HG02610 (cell line): ENCODE measurements around the gene TATDN2.

ENCODE experiments used
- ATAC-seq: cut with Tn5 transposase; IDR thresholded peaks from one replicate; pipeline ENCODE4 v1.9.1; 2021; ENCODE audit warnings: mild to moderate bottlenecking, moderate library complexity; ENCODE audit not compliant: unreplicated experiment

Gene TATDN2, protein sequence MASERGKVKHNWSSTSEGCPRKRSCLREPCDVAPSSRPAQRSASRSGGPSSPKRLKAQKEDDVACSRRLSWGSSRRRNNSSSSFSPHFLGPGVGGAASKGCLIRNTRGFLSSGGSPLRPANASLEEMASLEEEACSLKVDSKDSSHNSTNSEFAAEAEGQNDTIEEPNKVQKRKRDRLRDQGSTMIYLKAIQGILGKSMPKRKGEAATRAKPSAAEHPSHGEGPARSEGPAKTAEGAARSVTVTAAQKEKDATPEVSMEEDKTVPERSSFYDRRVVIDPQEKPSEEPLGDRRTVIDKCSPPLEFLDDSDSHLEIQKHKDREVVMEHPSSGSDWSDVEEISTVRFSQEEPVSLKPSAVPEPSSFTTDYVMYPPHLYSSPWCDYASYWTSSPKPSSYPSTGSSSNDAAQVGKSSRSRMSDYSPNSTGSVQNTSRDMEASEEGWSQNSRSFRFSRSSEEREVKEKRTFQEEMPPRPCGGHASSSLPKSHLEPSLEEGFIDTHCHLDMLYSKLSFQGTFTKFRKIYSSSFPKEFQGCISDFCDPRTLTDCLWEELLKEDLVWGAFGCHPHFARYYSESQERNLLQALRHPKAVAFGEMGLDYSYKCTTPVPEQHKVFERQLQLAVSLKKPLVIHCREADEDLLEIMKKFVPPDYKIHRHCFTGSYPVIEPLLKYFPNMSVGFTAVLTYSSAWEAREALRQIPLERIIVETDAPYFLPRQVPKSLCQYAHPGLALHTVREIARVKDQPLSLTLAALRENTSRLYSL

DNA sequence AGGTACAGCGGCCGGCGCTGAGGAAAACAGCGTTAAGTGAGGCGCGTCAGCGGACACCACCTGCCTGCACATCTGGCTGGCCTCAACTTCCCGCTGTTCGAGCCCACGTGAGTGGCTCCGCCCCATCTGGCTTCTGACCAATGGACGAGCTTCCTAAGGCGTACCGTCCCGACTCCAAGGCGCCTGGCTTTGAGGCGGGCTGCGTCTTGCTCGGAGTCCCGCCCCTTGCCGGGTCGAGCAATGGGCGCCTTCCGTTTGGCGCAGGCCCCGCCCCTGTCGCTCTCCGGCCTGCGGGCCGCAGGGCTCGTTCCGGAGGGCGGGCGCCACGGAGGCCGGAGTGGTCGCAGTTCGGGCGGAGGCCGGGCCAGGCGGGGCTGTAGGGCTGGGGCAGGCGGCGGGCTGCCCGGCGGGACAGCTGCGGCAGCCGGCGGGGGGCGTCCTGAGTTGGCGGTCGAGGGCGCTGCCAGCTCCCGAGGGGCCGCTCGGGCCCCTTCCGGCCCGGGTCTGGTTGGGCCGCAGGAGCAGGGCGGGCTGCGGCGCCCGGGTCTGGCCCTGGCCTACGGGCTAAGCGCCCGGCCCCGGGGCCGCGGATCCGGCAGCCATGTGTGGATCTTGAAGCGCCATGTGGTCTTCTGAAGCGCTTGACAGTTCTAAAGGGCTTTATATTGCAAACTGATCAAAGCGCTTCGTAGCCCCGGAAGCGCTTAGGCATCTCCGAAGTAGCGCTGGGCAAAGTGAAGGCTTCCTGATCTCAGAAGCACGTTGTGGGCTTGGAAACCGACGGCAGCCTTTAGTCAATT, at the start of gene TATDN2:
TSS of gene TATDN2 (plus strand) at position 276 of the 800 bp plus-strand sequence. CDS start 742 bp downstream, outside the sequence.
- ATAC-seq = peak; percentile 95

DNA sequence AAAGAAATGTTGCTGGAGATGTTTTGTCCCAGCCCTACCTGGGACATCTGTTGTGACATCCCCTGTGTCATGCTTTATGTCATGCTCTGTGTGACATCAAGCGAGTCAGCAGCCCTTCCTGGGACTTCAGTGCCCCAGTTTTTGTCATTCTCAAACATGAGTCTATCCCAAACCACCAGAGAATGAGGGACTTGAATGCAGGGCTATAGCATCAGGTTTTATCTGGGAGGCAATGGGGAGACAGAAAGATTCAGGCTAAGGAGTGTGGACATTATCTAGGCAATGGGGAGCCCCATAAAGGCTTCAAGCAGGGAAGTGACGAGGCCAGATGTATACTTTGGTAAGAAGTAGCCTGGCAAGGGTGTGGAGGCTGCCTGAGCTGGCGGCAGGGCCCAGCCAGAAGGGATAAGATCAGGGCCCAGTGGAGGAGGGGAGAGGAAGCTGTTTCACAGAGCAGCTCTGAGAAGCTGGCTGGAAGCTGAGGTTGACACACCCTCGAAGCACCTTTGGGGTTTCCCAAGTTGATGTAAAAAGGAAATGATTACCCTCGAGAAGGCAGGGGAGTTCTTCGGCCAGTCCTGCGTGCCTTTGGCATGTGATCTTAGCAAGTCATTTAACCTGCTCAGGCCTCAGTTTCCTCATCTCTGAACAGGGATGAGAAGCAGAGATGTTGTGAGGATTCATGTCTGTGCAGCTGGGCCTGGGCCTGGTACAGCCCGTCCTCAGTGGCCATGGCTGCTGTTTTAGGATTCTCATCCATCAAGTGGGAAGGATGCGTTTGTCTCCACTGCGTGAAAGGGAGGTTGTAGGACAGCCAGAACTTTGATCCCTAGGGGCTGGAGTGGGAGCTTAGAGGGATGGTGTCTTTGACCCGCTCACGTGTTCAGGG, 49.3 kb upstream of the TATDN2 start:
- ATAC-seq = peak; percentile 76

DNA sequence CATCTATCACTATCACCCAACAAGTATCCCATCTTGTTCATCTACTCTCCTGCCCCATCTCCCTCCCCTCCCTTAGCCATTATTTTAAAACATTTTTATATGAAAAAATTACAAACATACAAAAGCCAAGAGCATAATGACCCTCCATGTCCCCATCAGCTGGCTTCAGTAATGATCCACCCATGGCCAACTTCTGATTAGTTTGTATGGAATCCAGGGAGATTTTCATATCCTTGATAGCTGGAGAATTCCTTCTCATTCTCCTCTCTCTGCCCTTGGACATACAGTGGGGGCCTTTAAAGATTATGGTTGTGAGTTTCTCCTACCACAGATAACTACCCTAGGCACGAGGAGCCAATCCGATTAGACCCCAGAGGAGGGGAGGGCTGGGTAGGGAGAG, 43.3 kb upstream of the TATDN2 start:
- no peak for ATAC-seq

DNA sequence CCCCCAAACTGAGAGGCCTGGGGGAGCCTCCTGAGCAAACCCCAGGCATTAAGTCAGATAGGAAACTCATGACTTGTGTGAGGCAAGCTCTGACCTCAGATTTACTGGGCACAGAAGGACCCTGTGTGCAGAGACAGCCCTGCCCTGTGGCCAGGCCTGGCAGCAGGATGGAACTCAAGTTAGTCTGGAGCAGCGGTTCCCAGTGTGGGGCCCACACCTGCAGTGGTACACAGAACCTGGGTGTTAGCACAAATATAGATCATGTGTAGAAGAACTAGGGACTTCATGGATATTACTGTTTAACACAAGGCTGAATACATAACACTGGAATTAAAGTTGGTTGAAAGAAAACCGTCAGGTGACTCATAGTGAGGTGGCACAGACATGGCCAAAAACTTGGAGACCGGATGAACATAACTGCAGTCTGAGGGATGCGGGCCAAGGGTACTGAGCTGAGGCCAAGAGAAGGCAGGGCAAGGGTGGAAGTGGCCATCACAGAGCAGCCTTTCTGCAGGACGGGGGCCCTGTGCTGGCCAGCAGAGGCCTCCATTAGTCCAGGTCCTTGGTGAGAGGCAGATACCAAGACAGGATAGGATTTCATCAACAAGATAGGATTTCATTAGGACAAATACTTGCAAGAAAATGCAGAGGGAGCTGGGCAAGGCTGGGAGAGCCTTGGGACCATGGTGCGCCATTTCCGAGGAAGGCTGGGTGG, 42.7 kb upstream of the TATDN2 start:
- ATAC-seq = no peak

DNA sequence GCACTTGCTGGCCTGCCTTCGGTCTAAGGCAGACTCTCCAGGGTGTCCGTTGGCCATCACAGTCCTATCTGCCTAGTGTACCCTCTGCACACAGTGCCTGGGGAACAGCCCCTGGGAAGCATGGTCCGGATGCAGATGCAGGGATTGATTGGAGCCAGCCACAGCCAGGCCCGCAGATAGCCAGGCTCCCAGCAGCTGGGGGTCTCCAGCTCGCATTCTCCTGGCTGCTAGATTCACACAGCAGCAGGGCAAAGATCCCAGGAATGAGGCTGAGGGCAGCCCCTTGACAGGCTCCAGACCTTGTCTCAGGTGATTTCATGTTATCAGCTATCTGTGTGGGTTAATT, 42.1 kb upstream of the TATDN2 start:
- ATAC-seq = no peak

DNA sequence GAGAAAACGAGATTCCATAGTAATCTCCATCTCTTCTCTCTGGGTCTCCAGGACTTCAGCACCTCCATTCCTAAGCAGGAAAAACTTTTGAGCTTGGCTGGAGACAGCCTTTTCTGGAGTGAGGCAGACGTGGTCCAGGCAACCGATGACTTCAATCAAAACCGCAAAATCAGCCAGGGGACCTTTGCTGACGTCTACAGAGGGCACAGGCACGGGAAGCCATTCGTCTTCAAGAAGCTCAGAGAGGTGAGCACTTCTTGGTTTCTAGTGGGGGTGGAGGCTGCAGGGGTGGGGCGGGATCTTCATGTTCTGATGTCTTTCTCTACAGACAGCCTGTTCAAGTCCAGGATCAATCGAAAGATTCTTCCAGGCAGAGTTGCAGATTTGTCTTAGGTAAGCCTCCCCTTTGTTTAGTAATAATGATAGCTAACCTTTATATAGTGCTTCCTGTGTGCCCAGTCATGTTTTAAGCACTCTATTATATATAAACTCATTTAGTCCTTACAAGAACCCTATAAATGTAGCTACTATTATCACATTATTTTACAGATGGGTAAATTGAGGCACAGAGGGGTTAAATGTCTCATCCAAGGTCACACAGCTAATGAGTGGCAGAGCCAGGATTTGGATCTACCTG, 35.0 kb upstream of the TATDN2 start:
- ATAC-seq = no peak

DNA sequence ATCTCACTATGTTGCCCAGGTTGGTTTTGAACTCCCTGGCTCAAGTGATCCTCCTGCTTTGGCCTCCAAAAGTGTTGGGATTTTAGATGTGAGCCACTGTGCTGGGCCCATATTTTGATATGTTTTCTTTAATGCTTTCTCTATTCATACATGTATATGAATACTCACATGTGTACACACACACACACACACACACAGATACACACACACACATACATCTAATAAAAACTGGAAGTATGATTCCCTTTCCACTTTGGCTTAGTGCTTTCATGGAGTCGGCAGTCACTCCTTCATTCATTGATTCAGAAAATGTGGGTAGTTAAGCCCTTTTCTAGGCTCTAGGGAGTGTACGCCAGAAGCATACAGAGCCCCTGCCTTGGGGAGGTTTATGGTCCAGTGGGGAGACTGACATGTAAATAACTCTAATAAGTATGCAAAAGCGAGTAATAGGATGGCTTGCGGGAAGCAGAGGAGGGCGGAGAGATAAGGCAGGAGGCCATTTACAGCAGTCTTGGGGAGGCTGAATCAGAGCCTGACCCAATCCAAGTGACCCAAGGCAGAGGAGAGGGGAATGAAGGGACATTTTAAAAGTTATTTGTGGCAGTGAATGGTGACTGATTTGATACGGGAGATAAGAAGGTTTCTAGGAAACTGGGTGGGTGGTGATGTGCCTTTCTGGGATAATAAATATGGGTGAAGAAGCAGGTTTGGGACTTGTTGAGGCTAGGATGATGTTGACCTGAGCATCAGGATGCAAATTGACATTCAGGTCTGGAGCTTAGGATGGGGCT, 32.5 kb upstream of the TATDN2 start:
- ATAC-seq = no peak

DNA sequence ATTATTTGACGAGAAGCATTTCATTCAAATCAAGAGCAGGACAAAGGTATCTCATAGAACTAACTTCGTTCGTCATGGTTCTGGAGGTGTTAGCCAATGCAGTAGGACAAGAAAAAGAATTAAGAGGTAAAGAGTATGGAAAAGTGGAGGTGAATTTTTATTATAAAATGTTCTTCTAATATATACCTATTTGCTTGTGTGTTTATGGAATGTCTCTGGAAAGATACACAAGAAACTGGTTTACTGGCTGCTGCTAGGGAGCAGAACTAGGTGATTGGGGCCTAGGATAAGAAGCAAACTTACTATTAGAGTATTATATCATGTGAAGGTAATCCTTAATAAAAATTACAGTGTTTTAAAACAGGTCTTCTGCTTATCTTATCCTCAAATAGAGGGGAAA, 30.9 kb upstream of the TATDN2 start:
- no peak for ATAC-seq

DNA sequence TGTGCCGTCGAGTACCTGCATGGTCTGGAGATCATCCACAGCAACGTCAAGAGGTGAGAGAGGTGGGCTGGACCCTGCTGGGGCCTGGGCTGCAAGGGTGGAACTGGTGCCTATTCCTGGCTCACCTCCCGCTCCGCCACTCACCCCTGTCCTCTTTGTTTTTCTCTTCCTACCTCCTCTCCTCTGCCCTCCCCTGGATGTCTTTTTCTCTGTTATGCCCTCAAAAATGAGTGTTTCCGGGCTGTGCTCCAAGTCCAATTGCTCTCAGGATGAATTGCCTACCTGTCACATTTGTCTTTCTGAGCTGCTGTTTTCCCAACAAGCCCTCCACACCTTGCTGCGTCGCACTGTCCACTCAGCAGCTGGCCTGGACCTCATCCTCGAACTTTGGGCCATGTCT, 28.5 kb upstream of the TATDN2 start:
- no peak for ATAC-seq

DNA sequence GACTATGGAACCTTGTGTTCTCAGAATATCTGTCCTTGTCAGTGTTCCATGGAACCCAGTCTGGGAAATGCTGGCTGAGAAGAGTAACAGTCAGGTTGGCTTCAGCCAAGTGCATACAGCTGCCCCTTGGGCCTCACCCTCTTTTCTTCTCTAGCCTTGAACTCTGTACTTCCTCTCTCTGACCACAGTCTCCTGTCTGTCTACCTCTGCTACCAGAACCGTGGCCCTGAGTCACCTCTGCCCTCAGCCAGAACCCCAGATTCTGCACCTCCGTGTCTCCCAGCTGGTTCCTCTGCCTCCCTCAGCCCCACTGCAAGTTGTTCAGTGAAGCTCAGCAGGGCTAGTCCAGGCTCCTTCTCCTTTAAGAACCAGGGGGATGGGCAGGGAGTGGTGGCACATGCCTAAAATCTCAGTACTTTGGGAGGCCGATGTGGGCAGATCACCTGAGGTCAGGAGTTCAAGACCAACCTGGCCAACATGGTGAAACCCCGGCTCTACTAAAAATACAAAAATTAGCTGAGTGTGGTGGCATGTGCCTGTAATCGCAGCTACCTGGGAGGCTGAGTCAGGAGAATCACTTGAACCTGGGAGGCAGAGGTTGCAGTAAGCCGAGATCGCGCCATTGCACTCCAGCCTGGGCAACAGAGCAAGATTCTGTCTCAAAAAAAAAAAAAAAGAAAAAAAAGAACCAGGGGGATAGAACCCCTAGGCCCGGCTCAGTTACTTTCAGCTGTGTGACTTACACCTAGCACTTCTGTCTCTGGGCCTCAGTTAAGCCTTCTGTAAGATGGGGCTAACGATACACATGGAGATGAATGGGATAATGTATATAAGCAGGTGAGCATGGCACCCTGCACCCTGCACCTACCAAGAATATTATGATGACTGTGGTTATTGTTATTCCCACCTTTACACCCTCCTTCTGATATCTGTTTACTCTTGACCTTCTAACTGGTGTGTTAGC, 24.3 kb upstream of the TATDN2 start:
- peak; percentile 43 for ATAC-seq

DNA sequence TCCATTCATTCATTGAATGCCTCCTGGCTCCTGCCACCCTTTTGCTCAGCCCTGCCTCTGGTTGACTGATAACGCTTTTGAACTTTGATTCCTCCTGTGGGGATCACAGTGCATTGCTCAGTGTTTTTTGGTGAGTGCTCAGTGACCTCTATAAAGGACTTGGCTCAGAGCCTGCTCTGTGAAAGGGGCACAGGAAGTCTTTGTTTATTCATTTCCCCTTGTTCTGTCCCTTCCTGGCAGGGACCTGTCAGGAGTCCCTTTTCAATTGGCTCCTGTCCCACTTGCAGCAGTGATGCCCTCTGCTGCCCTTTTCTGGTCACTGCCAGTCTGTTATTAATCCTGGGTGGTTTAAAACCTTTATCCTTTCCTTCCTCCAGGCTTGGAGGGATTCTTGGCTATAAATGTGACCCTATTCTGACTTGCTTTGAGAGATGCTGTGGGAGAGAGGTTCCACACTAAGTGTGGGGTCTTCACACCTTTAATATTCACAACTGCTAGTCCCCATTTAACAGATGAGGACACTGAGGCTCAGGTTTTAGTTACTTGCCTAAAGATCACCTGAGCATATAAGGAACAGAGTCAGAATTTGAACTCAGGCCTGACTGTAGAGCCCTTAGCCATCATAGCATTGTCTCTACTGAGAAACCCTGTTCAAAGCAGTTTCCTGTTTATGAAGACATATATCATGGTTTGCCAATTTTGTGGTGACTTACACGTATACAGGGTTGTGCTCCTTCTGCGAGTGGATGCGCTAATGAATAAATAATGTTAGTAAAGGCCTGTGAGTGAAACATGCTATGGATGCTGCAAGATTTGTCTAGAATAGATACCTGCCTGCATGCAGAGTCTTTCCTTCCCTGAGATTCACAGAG, 23.2 kb upstream of the TATDN2 start:
- no peak for ATAC-seq

DNA sequence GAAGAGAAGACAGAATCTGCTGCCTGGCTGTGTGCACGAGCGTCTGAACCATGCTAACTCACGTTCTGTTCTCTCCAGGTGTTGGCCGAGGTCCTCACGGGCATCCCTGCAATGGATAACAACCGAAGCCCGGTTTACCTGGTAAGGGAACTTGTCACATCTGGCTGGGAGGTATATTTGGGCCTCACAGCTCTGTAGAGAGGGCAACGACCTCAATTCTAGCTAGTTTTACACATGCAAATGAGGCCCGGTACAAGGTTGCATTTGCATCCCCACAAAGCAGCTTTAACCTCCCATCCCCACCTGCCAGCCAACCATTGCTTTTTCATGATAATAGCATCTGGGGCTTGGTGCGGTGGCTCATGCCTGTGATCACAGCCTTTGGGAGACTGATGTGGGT, 22.0 kb upstream of the TATDN2 start:
- peak; percentile 37 for ATAC-seq

DNA sequence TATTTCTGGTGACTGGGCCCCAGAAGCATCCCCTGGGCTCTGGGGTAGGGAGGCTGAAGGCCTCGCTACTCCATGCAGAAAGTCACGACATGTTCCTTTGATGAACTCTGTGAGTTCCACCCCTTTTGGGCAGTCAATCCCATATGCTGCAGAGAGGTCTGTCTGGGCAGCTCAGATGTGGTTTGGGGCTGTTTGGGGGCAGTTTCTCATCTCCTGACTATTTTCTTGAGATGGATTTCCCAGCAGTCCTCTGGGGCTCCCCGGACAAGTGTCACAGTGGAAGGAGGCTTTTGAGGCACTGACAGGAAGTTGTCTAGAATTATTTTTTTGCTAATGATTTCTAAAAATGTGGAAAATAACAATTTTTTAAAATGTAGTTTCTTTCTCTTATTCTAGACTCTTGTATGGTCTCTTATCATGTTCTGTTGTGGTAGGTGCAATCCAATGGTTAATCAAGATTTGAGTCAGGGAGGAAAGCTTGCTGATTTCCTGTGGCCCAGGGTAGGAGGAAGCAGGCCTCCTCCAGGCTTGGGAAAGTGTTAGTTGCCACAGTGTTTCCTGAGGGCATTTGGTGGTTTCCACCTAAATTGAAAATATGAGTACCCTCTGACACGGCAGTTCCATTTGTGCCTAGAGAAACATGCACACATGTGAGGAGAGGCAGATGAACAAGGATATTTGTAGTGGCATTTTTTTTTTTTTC, 19.9 kb upstream of the TATDN2 start:
- ATAC-seq = peak; percentile 35

DNA sequence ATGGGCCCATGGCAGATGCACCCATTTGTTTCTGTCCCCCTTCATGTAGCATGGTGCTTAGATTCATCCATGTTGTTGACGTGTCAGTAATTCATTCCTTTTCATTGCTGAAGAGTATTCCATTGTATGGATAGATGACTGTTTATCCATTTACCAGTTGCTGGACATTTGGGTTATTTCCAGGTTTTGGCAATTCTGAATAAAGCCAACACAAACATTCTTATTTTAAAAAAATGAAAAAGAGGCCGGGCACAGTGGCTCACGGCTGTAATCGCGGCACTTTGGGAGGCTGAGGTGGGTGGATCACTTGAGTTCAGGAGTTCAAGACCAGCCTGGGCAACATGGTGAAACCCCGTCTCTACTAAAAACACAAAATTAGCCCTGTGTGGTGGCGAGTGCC, 18.7 kb upstream of the TATDN2 start:
- ATAC-seq = no peak

DNA sequence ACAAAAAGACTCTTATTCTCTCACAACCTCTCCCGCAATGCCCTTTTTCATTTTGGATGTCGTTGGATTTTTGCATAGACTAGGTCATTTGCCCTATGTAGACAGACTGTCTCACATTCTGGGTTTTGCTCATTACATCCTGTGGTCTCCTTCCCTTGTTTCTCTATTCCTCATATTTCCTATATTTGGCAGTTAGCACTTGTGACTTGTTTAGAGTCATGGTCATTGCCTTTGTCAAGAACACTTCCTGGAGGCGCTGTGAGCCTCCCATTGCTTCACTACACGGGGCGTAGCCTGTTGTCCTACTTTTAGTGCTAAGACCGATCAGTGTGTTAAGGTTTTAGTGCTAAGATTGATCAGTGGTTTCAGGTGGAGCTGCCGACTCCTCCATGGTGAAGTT, 16.1 kb upstream of the TATDN2 start:
- ATAC-seq = no peak

DNA sequence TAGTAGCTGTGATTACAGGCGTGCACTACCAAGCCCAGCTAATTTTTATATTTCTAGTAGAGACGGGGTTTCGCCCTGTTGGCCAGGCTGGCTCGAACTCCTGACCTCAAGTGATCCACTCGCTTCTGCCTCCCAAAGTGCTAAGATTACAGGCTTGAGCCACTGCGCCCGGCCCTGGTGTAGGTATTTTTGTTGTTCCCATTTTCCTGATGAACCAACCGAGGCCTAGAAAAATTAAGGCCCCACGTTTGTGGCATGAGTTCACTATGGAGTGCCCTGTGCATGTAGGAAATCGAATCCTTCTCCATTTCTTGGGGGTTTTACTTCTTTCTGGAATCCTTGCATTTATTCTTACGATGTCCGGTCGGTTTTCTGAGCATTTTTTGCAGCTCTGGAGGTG, 14.3 kb upstream of the TATDN2 start:
- ATAC-seq = no peak
